ENCODE results near the gene KLHL10. TPM values are rescaled to one million over a fixed set of nuclear protein-coding genes. Genes with fewer than 3 reads are reported as not detected.

Gene KLHL10
- polyA plus RNA-seq (2013, experiment 1 of 2) = 0.18 TPM
- 0.13 TPM for polyA plus RNA-seq (2013, experiment 2 of 2)

DNA sequence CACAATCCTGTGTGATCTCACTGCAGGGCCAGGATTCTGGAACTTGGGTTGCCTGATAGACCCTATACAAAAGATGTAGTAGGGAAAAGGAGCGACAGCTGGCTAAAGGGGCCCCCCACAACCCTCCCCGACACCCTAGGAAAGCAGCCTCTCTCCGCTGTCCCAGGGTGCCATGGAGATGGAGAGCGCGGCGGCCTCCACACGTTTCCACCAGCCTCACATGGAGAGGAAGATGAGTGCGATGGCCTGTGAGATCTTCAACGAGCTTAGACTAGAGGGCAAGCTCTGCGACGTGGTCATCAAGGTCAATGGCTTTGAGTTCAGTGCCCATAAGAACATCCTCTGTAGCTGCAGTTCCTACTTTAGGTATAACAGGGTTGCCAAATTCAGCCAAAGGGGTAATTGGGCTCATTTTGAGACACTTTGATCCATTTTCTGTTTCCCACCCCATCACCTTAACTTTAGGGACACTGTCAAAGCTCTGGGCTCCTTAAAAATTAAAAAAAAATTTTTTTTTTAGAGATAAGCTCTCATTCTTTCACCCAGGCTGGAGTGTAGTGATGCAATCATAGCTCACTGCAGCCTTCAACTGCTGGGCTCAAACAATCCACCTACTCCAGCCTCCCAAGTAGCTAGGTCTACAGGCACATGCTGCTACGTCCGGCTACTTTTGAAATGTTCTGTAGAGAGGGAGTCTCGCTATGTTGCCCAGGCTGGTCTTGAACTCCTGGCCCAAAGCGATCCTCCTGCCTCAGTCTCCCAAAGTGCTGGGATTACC lies at the start of gene KLHL10:
Gene KLHL10 (plus strand): TSS at position 65 of the 778 bp plus-strand sequence. CDS start 108 bp downstream, at position 173.
- Histone ChIP-seq H3K4me1 (ENCODE audit: control insufficient read depth, low read depth, low read length) (peaks cover 2% of the 10 kb centered on the region), H3K4me3 (ENCODE audit: low read length) (no peak within 1 kb of the TSS), H2BK5ac (ENCODE audit: low read length) (no peak within 1 kb of the TSS), H3K18ac (ENCODE audit: low read length) (no peak within 1 kb of the TSS), H4K5ac (ENCODE audit: low read length) (no peak within 1 kb of the TSS), H3K27ac (ENCODE audit: low read depth, low read length) (no peak within 1 kb of the TSS), H3K27me3 (ENCODE audit: insufficient read depth, low read length, poor library complexity) (no peaks in the 10 kb centered on the region), H3K36me3 (ENCODE audit: control insufficient read depth, insufficient read depth, low read length) (peaks cover 2% of the 10 kb centered on the region), H3K4ac (ENCODE audit: low read depth, low read length) (no peak within 1 kb of the TSS), H2BK15ac (replicated peaks; ENCODE audit: low read depth) (no peak within 1 kb of the TSS), H3K79me1 (ENCODE audit: low read length) (peaks cover 1% of the 10 kb centered on the region), H3K56ac (ENCODE audit: low read length) (no peak within 1 kb of the TSS), H4K8ac (ENCODE audit: low read depth, low read length) (no peak within 1 kb of the TSS), H3K4me2 (ENCODE audit: low read length) (no peak within 1 kb of the TSS), H3K9ac (ENCODE audit: low read length) (no peak within 1 kb of the TSS), H2AK5ac (ENCODE audit: low read length) (no peak within 1 kb of the TSS), H2BK120ac (ENCODE audit: low read depth, low read length) (no peak within 1 kb of the TSS), H3K23ac (ENCODE audit: low read length) (no peak within 1 kb of the TSS), H3K79me2 (ENCODE audit: control insufficient read depth, insufficient read depth, low read length) (no peaks in the 10 kb centered on the region)
- WGBS (ENCODE audit: extremely low coverage, insufficient coverage, low lambda C conversion rate) = no CpG with 5 or more reads among the region's 15 CpGs
- DNase-seq = no peak

- no peak overlapping the region for H3K4me3 ChIP-seq (ENCODE audit: low read length)
- no CpG with 5 or more reads among the region's 22 CpGs for WGBS (ENCODE audit: extremely low coverage, insufficient coverage, low lambda C conversion rate)
- H3K36me3 ChIP-seq (ENCODE audit: control insufficient read depth, insufficient read depth, low read length) = no peaks in the 10 kb centered on the region
- peak overlapping the region; percentile 93 for H3K56ac ChIP-seq (ENCODE audit: low read length)
- H3K27me3 ChIP-seq (ENCODE audit: insufficient read depth, low read length, poor library complexity) = no peaks in the 10 kb centered on the region
- peak overlapping the region; percentile 66 for H3K9ac ChIP-seq (ENCODE audit: low read length)
- H3K79me2 ChIP-seq (ENCODE audit: control insufficient read depth, insufficient read depth, low read length) = no peaks in the 10 kb centered on the region
- H2BK15ac ChIP-seq (replicated peaks; ENCODE audit: low read depth) = no peak overlapping the region
- peak overlapping the region; percentile 58 for H3K27ac ChIP-seq (ENCODE audit: low read depth, low read length)
- peaks cover 11% of the 10 kb centered on the region for H3K4me1 ChIP-seq (ENCODE audit: control insufficient read depth, low read depth, low read length)
- H3K79me1 ChIP-seq (ENCODE audit: low read length) = no peaks in the 10 kb centered on the region
- H3K4ac ChIP-seq (ENCODE audit: low read depth, low read length) = peak overlapping the region; percentile 39
- no peak overlapping the region for H3K23ac ChIP-seq (ENCODE audit: low read length)
- H3K4me2 ChIP-seq (ENCODE audit: low read length) = peak overlapping the region; percentile 44
- peak overlapping the region; percentile 32 for H2BK120ac ChIP-seq (ENCODE audit: low read depth, low read length)
- peak overlapping the region; percentile 45 for H2AK5ac ChIP-seq (ENCODE audit: low read length)
- peak overlapping the region; percentile 16 for H3K18ac ChIP-seq (ENCODE audit: low read length)
- H4K5ac ChIP-seq (ENCODE audit: low read length) = no peak overlapping the region
- H4K8ac ChIP-seq (ENCODE audit: low read depth, low read length) = no peak overlapping the region
- peak overlapping the region; percentile 93 for H2BK5ac ChIP-seq (ENCODE audit: low read length)
- DNase-seq = peak; percentile 90
These were observed 44.5 kb upstream of the KLHL10 start for GRCh38 chr17:41792845-41793783.

GRCh38 chr17:41793784-41794539 lies 43.7 kb upstream of the KLHL10 start:
- H3K79me1 ChIP-seq (ENCODE audit: low read length) = no peaks in the 10 kb centered on the region
- H2BK120ac ChIP-seq (ENCODE audit: low read depth, low read length) = peak overlapping the region; percentile 75
- peak overlapping the region; percentile 25 for H3K4me2 ChIP-seq (ENCODE audit: low read length)
- H3K4me3 ChIP-seq (ENCODE audit: low read length) = no peak overlapping the region
- no peaks in the 10 kb centered on the region for H3K36me3 ChIP-seq (ENCODE audit: control insufficient read depth, insufficient read depth, low read length)
- H2BK5ac ChIP-seq (ENCODE audit: low read length) = no peak overlapping the region
- H3K79me2 ChIP-seq (ENCODE audit: control insufficient read depth, insufficient read depth, low read length) = no peaks in the 10 kb centered on the region
- H3K23ac ChIP-seq (ENCODE audit: low read length) = no peak overlapping the region
- DNase-seq = peak; percentile 96
- H4K5ac ChIP-seq (ENCODE audit: low read length) = no peak overlapping the region
- H3K56ac ChIP-seq (ENCODE audit: low read length) = peak overlapping the region; percentile 93
- no CpG with 5 or more reads among the region's 14 CpGs for WGBS (ENCODE audit: extremely low coverage, insufficient coverage, low lambda C conversion rate)
- no peaks in the 10 kb centered on the region for H3K27me3 ChIP-seq (ENCODE audit: insufficient read depth, low read length, poor library complexity)
- peak overlapping the region; percentile 58 for H3K27ac ChIP-seq (ENCODE audit: low read depth, low read length)
- H3K4me1 ChIP-seq (ENCODE audit: control insufficient read depth, low read depth, low read length) = peaks cover 11% of the 10 kb centered on the region
- H3K4ac ChIP-seq (ENCODE audit: low read depth, low read length) = peak overlapping the region; percentile 39
- H4K8ac ChIP-seq (ENCODE audit: low read depth, low read length) = no peak overlapping the region
- H3K18ac ChIP-seq (ENCODE audit: low read length) = peak overlapping the region; percentile 16
- peak overlapping the region; percentile 66 for H3K9ac ChIP-seq (ENCODE audit: low read length)
- H2AK5ac ChIP-seq (ENCODE audit: low read length) = no peak overlapping the region
- H2BK15ac ChIP-seq (replicated peaks; ENCODE audit: low read depth) = no peak overlapping the region

DNA sequence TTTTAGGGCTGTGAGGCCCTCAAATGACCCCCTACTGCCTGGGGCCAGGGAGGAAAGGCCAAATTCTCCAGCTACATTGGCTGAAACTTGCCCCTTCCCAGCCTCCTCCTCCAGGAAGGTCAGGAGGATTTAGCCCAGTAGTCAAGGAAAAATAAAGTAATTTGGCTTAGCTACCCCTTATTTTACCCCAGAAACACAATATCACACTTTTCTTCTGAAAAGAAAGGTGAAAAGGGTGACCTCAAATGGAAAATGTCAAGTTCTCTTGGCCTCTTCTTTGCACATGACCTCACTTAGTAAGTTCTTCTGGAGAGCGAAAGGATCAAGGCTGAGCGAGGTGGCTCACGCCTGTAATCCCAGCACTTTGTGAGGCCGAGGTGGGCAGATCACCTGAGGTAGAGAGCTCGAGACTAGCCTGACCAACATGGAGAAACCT lies 43.1 kb upstream of the KLHL10 start:
- H3K79me1 ChIP-seq (ENCODE audit: low read length) = no peaks in the 10 kb centered on the region
- H2BK15ac ChIP-seq (replicated peaks; ENCODE audit: low read depth) = no peak overlapping the region
- no peaks in the 10 kb centered on the region for H3K79me2 ChIP-seq (ENCODE audit: control insufficient read depth, insufficient read depth, low read length)
- no peak overlapping the region for H3K18ac ChIP-seq (ENCODE audit: low read length)
- peak overlapping the region; percentile 23 for H3K27ac ChIP-seq (ENCODE audit: low read depth, low read length)
- H3K4me2 ChIP-seq (ENCODE audit: low read length) = no peak overlapping the region
- no CpG with 5 or more reads among the region's 5 CpGs for WGBS (ENCODE audit: extremely low coverage, insufficient coverage, low lambda C conversion rate)
- no peak overlapping the region for H2AK5ac ChIP-seq (ENCODE audit: low read length)
- H4K5ac ChIP-seq (ENCODE audit: low read length) = no peak overlapping the region
- H3K36me3 ChIP-seq (ENCODE audit: control insufficient read depth, insufficient read depth, low read length) = no peaks in the 10 kb centered on the region
- no peak overlapping the region for H2BK5ac ChIP-seq (ENCODE audit: low read length)
- H3K4me3 ChIP-seq (ENCODE audit: low read length) = no peak overlapping the region
- no peak overlapping the region for H3K23ac ChIP-seq (ENCODE audit: low read length)
- no peak overlapping the region for H3K4ac ChIP-seq (ENCODE audit: low read depth, low read length)
- H3K4me1 ChIP-seq (ENCODE audit: control insufficient read depth, low read depth, low read length) = peaks cover 12% of the 10 kb centered on the region
- H3K27me3 ChIP-seq (ENCODE audit: insufficient read depth, low read length, poor library complexity) = no peaks in the 10 kb centered on the region
- DNase-seq = no peak
- H3K9ac ChIP-seq (ENCODE audit: low read length) = peak overlapping the region; percentile 2
- no peak overlapping the region for H3K56ac ChIP-seq (ENCODE audit: low read length)
- H4K8ac ChIP-seq (ENCODE audit: low read depth, low read length) = no peak overlapping the region
- no peak overlapping the region for H2BK120ac ChIP-seq (ENCODE audit: low read depth, low read length)

DNA sequence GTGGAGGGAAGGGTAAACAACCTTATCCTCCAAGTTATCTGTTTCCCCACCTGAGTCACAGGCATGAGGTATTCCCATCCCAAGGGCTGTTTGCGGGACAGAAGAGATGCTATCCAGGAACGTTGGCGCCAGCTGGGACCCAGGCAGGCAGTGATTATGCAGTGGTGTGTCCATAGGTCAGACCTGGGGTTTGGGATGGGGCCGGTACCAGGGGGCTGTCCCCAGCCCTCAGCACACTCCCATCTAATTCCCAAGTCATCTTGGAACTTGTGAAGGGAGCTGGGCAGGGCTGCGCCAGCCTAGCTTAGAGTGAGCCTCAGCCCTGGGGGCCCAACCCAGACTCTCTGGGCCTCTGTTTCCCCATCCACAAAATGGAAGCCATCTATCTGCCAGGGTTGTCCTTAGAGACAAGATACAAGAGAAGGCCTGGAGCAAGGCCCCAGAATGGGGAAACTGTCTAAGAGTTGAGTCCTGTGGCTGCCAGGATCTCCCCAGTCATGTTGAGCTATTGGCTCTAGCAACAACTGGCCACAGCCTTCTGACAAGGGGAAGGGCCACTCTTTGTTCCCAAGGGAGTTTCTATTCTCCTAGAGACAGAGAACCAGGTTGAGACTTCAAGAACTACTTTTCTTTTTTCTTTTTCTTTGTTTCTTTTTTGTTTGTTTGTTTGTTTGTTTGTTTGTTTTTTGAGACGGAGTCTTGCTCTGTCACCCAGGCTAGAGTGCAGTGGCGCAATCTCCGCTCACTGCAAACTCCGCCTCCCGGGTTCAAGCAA lies 41.3 kb upstream of the KLHL10 start:
- no peak overlapping the region for H4K5ac ChIP-seq (ENCODE audit: low read length)
- no peak overlapping the region for H3K18ac ChIP-seq (ENCODE audit: low read length)
- no peak overlapping the region for H3K4me3 ChIP-seq (ENCODE audit: low read length)
- H3K79me1 ChIP-seq (ENCODE audit: low read length) = no peaks in the 10 kb centered on the region
- H2AK5ac ChIP-seq (ENCODE audit: low read length) = peak overlapping the region; percentile 45
- no peak overlapping the region for H2BK120ac ChIP-seq (ENCODE audit: low read depth, low read length)
- no peak overlapping the region for H4K8ac ChIP-seq (ENCODE audit: low read depth, low read length)
- H3K9ac ChIP-seq (ENCODE audit: low read length) = no peak overlapping the region
- no peak overlapping the region for H3K23ac ChIP-seq (ENCODE audit: low read length)
- H3K4me1 ChIP-seq (ENCODE audit: control insufficient read depth, low read depth, low read length) = peaks cover 17% of the 10 kb centered on the region
- WGBS (ENCODE audit: extremely low coverage, insufficient coverage, low lambda C conversion rate) = no CpG with 5 or more reads among the region's 10 CpGs
- H3K27me3 ChIP-seq (ENCODE audit: insufficient read depth, low read length, poor library complexity) = no peaks in the 10 kb centered on the region
- no peak overlapping the region for H2BK5ac ChIP-seq (ENCODE audit: low read length)
- H2BK15ac ChIP-seq (replicated peaks; ENCODE audit: low read depth) = no peak overlapping the region
- H3K56ac ChIP-seq (ENCODE audit: low read length) = no peak overlapping the region
- H3K4ac ChIP-seq (ENCODE audit: low read depth, low read length) = no peak overlapping the region
- H3K27ac ChIP-seq (ENCODE audit: low read depth, low read length) = no peak overlapping the region
- DNase-seq = no peak
- no peaks in the 10 kb centered on the region for H3K79me2 ChIP-seq (ENCODE audit: control insufficient read depth, insufficient read depth, low read length)
- H3K36me3 ChIP-seq (ENCODE audit: control insufficient read depth, insufficient read depth, low read length) = no peaks in the 10 kb centered on the region
- no peak overlapping the region for H3K4me2 ChIP-seq (ENCODE audit: low read length)
